AG04450 (cell line): ENCODE results near the gene RHBDD1. TPM values are rescaled to one million over a fixed set of nuclear protein-coding genes. Genes with fewer than 3 reads are reported as not detected.
"Not testable (repeated sequence)": the region's sequence is repeated elsewhere in the genome, so short reads cannot be mapped to it uniquely, and the experiment has no call there.

Experiments
- CTCF ChIA-PET: fragments of 300-600, 350-600 bp; formaldehyde crosslinking; extraction: SDS; loops from one replicate; lab custom pipeline; 2022; ENCODE audit warnings: antibody characterized with exemption, inconsistent platforms; lab: Charles Lee
- POLR2A ChIA-PET: fragments of 350-600 bp; formaldehyde crosslinking; extraction: SDS; loops from one replicate; lab custom pipeline; 2021; ENCODE audit warnings: antibody characterized with exemption, inconsistent platforms; lab: Yijun Ruan, JAX
- DNase-seq: peaks from one replicate; pipeline ENCODE4 v3.0.0-alpha.2; 2011; ENCODE audit warnings: low read depth, low spot score
- H3K27ac ChIP-seq: one replicate; pipeline ENCODE4 v1.5.1; 2012; ENCODE audit warnings: low read depth, low read length, control low read depth
- H3K27me3 ChIP-seq: one replicate; pipeline ENCODE4 v1.6.0; 2012; ENCODE audit warnings: low read length; ENCODE audit not compliant: control insufficient read depth, insufficient read depth
- H3K4me3 ChIP-seq: 2 replicates; pipeline ENCODE4 v1.5.1; 2011; ENCODE audit warnings: mild to moderate bottlenecking, low read depth, low read length, control low read depth
- H3K9me3 ChIP-seq: 2 replicates; pipeline ENCODE4 v1.5.1; 2012; ENCODE audit warnings: low read length; ENCODE audit not compliant: control insufficient read depth, insufficient read depth
- polyA plus RNA-seq: library from polyadenylated mRNA; depleted of rRNA; stranded (reverse); fragments of >200 nt; gene quantifications from 2 replicates; pipeline ENCODE4 v1.2.3, GENCODE V29; 2011
- TF ChIP-seq, protein P1 (sequence below): IDR thresholded peaks from 2 replicates; pipeline ENCODE4 v1.5.1; 2011; ENCODE audit warnings: low read depth, low read length, control low read depth, inconsistent platforms

Gene RHBDD1
- polyA plus RNA-seq, 1 experiment: 48.7 TPM

GRCh38 chr2:226832061-226832460 lies 3.8 kb upstream of the RHBDD1 start:
- peaks cover 7% of the 10 kb centered on the region for H3K9me3 ChIP-seq
- TF ChIP-seq, protein P1, sequence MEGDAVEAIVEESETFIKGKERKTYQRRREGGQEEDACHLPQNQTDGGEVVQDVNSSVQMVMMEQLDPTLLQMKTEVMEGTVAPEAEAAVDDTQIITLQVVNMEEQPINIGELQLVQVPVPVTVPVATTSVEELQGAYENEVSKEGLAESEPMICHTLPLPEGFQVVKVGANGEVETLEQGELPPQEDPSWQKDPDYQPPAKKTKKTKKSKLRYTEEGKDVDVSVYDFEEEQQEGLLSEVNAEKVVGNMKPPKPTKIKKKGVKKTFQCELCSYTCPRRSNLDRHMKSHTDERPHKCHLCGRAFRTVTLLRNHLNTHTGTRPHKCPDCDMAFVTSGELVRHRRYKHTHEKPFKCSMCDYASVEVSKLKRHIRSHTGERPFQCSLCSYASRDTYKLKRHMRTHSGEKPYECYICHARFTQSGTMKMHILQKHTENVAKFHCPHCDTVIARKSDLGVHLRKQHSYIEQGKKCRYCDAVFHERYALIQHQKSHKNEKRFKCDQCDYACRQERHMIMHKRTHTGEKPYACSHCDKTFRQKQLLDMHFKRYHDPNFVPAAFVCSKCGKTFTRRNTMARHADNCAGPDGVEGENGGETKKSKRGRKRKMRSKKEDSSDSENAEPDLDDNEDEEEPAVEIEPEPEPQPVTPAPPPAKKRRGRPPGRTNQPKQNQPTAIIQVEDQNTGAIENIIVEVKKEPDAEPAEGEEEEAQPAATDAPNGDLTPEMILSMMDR: no peak
- no peak for DNase-seq
- H3K27me3 ChIP-seq: no peaks in the 10 kb centered on the region
- ChIA-PET POLR2A (no interaction called here), CTCF (no interaction called here)
- no peak overlapping the region for H3K27ac ChIP-seq
- H3K4me3 ChIP-seq: no peak overlapping the region

- POLR2A ChIA-PET: interaction anchor here (0.9 kb wide), 1 partner anchor 144 kb away, joined by 3 read pairs; no protein-coding TSS in a partner anchor
- CTCF ChIA-PET: interaction anchor here (0.6 kb wide), 1 partner anchor 1763 kb away, joined by 3 read pairs; no protein-coding TSS in a partner anchor
- not testable (repeated sequence) for H3K27me3 ChIP-seq, H3K4me3 ChIP-seq, H3K9me3 ChIP-seq, H3K27ac ChIP-seq, DNase-seq
Measured at GRCh38 chr2:226834880-226835279, 974 bp upstream of the RHBDD1 start.

DNA sequence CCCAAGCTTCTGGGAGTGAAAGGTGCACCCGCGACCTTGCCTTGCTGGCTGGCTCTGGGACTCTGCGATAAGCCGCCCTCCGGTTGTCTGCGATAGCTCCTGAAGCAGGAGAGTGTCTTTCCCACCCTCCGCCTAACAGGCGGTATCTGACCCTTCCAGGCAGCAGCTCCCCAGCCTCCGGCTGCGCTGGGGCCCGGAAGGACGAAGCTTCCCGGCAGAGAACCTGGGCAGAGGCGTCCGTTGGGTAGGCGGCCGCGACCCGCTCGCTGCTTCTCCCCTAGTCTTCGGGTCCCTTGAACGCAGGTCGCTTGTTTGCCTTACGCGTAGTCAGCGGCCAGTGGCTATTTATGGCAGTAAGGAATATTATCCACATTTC lies 446 bp upstream of the RHBDD1 start:
- DNase-seq: no peak
- TF ChIP-seq, protein P1: no peak
- Histone ChIP-seq H3K27ac (peak overlapping the region; percentile 68), H3K4me3 (peak overlapping the region; percentile 77), H3K9me3 (peaks cover 7% of the 10 kb centered on the region), H3K27me3 (no peaks in the 10 kb centered on the region)
- ChIA-PET CTCF (interaction anchor here (0.6 to 1.1 kb wide), 2 partner anchors 150 to 1764 kb away, joined by 3 to 4 read pairs; no protein-coding TSS in a partner anchor), POLR2A (interaction anchor here (0.9 to 1.4 kb wide), 2 partner anchors 57 to 143 kb away, joined by 3 to 5 read pairs; no protein-coding TSS in a partner anchor)

- H3K9me3 ChIP-seq: peaks cover 7% of the 10 kb centered on the region
- peak overlapping the region; percentile 77 for H3K4me3 ChIP-seq
- TF ChIP-seq, protein P1: no peak
- peak overlapping the region; percentile 96 for H3K27ac ChIP-seq
- DNase-seq: no peak
- H3K27me3 ChIP-seq: no peaks in the 10 kb centered on the region
- CTCF ChIA-PET: interaction anchor here (0.6 to 1.1 kb wide), 2 partner anchors 144 to 149 kb away, joined by 3 to 4 read pairs; no protein-coding TSS in a partner anchor
- POLR2A ChIA-PET: interaction anchor here (1.4 kb wide), 1 partner anchor 55 kb away, joined by 5 read pairs; no protein-coding TSS in a partner anchor
Measured at GRCh38 chr2:226836548-226836885, 663 bp downstream of the RHBDD1 start.

GRCh38 chr2:226837334-226837733 lies 1.5 kb downstream of the RHBDD1 start:
- ChIA-PET CTCF (interaction anchor here (1.0 to 1.7 kb wide), 2 partner anchors 35 to 269 kb away, joined by 4 to 5 read pairs; no protein-coding TSS in a partner anchor), POLR2A (no interaction called here)
- Histone ChIP-seq H3K27me3 (no peaks in the 10 kb centered on the region), H3K9me3 (peaks cover 7% of the 10 kb centered on the region), H3K27ac (no peak overlapping the region), H3K4me3 (peak overlapping the region; percentile 77; the same call in 1 of the 2 replicates)
- DNase-seq: no peak
- TF ChIP-seq, protein P1: no peak
